ENCODE results near the gene REEP1. TPM values are rescaled to one million over a fixed set of nuclear protein-coding genes. Genes with fewer than 3 reads are reported as not detected.

The REEP1 gene
- total and polyA plus RNA-seq, 7 donors, result 0.23 to 98.0 (median 44.9) TPM

DNA sequence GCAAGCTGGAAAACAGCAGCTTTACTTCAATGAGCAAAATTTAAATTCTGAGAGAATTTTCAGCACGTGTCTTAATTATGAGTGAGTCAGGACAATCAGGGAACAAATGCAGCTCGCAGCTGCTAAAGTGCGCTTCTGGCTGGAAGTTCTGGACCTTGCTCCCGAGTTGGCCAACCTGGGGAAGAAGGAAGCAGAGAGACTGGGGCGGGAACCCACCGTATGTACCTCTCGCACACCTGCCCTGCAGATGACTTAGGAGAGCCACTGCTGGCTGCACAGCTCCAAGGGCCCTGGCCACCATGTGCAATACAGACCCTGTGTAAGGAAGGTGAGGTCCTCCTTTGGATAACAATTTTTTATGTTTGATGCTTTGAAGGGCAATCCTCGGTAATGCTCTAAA lies 42.4 kb downstream of the REEP1 start:
- no peak for DNase-seq
- intact Hi-C loops (cut with DNase I), result loop anchor here (5.0 kb wide), 2 partner anchors 42 to 72 kb away; partner anchors contain the start of gene REEP1
- 26 to 72% methylated on average over 8 of the region's 8 CpGs for WGBS, 2 donors
- H3K9me3 ChIP-seq, result no peaks in the 10 kb centered on the region
- peak overlapping the region in 3 of 4 donors; percentile 4 to 82 (median 43) for H3K27ac ChIP-seq
- peaks cover 0 to 74% (median 65%) of the 10 kb centered on the region in 4 donors for H3K4me1 ChIP-seq
- TF ChIP-seq POLR2A (IDR thresholded peaks at IDR 0.05), result no peak
- TF ChIP-seq CTCF (IDR thresholded peaks at IDR 0.05), result no peak
- no peak for TF ChIP-seq POLR2AphosphoS5 (IDR thresholded peaks at IDR 0.05)
- TF ChIP-seq EP300 (IDR thresholded peaks at IDR 0.05), result no peak
- no peak overlapping the region for H3K4me3 ChIP-seq
- H3K27me3 ChIP-seq, result no peaks in the 10 kb centered on the region
- no peaks in the 10 kb centered on the region for H3K36me3 ChIP-seq

- DNase-seq, result no peak
- no peak for TF ChIP-seq EP300 (IDR thresholded peaks at IDR 0.05)
- TF ChIP-seq POLR2A (IDR thresholded peaks at IDR 0.05), result no peak
- TF ChIP-seq CTCF (IDR thresholded peaks at IDR 0.05), result no peak
- TF ChIP-seq POLR2AphosphoS5 (IDR thresholded peaks at IDR 0.05), result no peak
- 20 to 54% methylated on average over 3 of the region's 3 CpGs for WGBS, 2 donors
- no peak overlapping the region for H3K4me3 ChIP-seq
- no peaks in the 10 kb centered on the region for H3K36me3 ChIP-seq
- H3K9me3 ChIP-seq, result no peaks in the 10 kb centered on the region
- H3K27ac ChIP-seq, result peak overlapping the region in 1 of 4 donors; percentile 34
- H3K4me1 ChIP-seq, result peaks cover 0 to 63% (median 51%) of the 10 kb centered on the region in 4 donors
- intact Hi-C loops (cut with DNase I), result no loop called here
- no peaks in the 10 kb centered on the region for H3K27me3 ChIP-seq
These were observed 43.8 kb downstream of the REEP1 start for GRCh38 chr2:86293612-86294011.

- intact Hi-C loops (cut with DNase I), result no loop called here
- TF ChIP-seq EP300 (IDR thresholded peaks at IDR 0.05) (no peak), POLR2AphosphoS5 (IDR thresholded peaks at IDR 0.05) (no peak), POLR2A (IDR thresholded peaks at IDR 0.05) (no peak), CTCF (IDR thresholded peaks at IDR 0.05) (no peak)
- Histone ChIP-seq H3K4me1 (peaks cover 0 to 55% (median 44%) of the 10 kb centered on the region in 4 donors), H3K27ac (peak overlapping the region in 1 of 4 donors; percentile 34), H3K36me3 (no peaks in the 10 kb centered on the region), H3K27me3 (no peaks in the 10 kb centered on the region), H3K9me3 (no peaks in the 10 kb centered on the region), H3K4me3 (no peak overlapping the region)
- no peak for DNase-seq
- WGBS, 2 donors, result 76 to 82% methylated on average over 7 of the region's 7 CpGs
These were observed 44.6 kb downstream of the REEP1 start for GRCh38 chr2:86292571-86293515.

GRCh38 chr2:86291328-86291662 lies 46.1 kb downstream of the REEP1 start:
- H3K27ac ChIP-seq, result peak overlapping the region in 2 of 4 donors; percentile 21 to 34
- H3K4me3 ChIP-seq, result no peak overlapping the region
- H3K9me3 ChIP-seq, result no peaks in the 10 kb centered on the region
- H3K27me3 ChIP-seq, result no peaks in the 10 kb centered on the region
- intact Hi-C loops (cut with DNase I), result no loop called here
- no peak for TF ChIP-seq EP300 (IDR thresholded peaks at IDR 0.05)
- no peak for TF ChIP-seq CTCF (IDR thresholded peaks at IDR 0.05)
- TF ChIP-seq POLR2AphosphoS5 (IDR thresholded peaks at IDR 0.05), result no peak
- no peak for TF ChIP-seq POLR2A (IDR thresholded peaks at IDR 0.05)
- H3K4me1 ChIP-seq, result peaks cover 0 to 40% (median 33%) of the 10 kb centered on the region in 4 donors
- 66 to 77% methylated on average over 4 of the region's 4 CpGs for WGBS, 2 donors
- H3K36me3 ChIP-seq, result no peaks in the 10 kb centered on the region
- DNase-seq, result no peak
